GM23338 (cell line): ENCODE measurements around the gene USP6. TPM values are rescaled to one million over a fixed set of nuclear protein-coding genes. Genes with fewer than 3 reads are reported as not detected.

Source experiments
- ATAC-seq: fragments of 200-7000 bp; cut with Tn5 transposase; 3 replicates; pipeline ENCODE4 v1.9.1; 2020
- DNase-seq: peaks from one replicate; pipeline ENCODE4 v3.0.0-alpha.2; 2015; ENCODE audit warnings: low spot score
- H2AFZ ChIP-seq: fragments of 200-600 bp; sonication (generic); 2 replicates; pipeline ENCODE4 v1.8.0; 2016; ENCODE audit warnings: antibody characterized with exemption, mild to moderate bottlenecking, moderate library complexity
- H3F3A ChIP-seq: fragments of 200-600 bp; sonication (generic); replicated peaks from 2 replicates; pipeline ENCODE4 v1.8.0; 2017; ENCODE audit warnings: antibody characterized with exemption, mixed run types, low read depth
- H3K27ac ChIP-seq: fragments of 200-600 bp; sonication (generic); 2 replicates; pipeline ENCODE4 v1.6.1; 2016; ENCODE audit warnings: low read depth
- H3K27me3 ChIP-seq: fragments of 200-600 bp; sonication (generic); 2 replicates; pipeline ENCODE4 v1.8.0; 2016; ENCODE audit warnings: mild to moderate bottlenecking, mixed run types, moderate library complexity; ENCODE audit not compliant: insufficient read depth
- H3K36me3 ChIP-seq: fragments of 200-600 bp; sonication (generic); 2 replicates; pipeline ENCODE4 v1.8.0; 2016; ENCODE audit warnings: mild to moderate bottlenecking; ENCODE audit not compliant: insufficient read depth
- H3K4me1 ChIP-seq: fragments of 200-600 bp; sonication (generic); 2 replicates; pipeline ENCODE4 v1.8.0; 2016; ENCODE audit warnings: mild to moderate bottlenecking, moderate library complexity; ENCODE audit not compliant: insufficient read depth
- H3K4me2 ChIP-seq: fragments of 200-600 bp; sonication (generic); 2 replicates; pipeline ENCODE4 v1.7.1; 2017; ENCODE audit warnings: mixed run types
- H3K4me3 ChIP-seq: fragments of 200-600 bp; sonication (generic); 2 replicates; pipeline ENCODE4 v1.6.1; 2016; ENCODE audit warnings: mixed run types
- H3K79me2 ChIP-seq: fragments of 200-600 bp; sonication (generic); replicated peaks from 2 replicates; pipeline ENCODE4 v1.8.0; 2017; ENCODE audit warnings: mild to moderate bottlenecking; ENCODE audit not compliant: insufficient read depth
- H3K9me2 ChIP-seq: fragments of 200-600 bp; sonication (generic); 2 replicates; pipeline ENCODE4 v1.8.0; 2017; ENCODE audit not compliant: insufficient read depth
- H4K20me1 ChIP-seq: fragments of 200-600 bp; sonication (generic); replicated peaks from 2 replicates; pipeline ENCODE4 v1.8.0; 2017; ENCODE audit warnings: mild to moderate bottlenecking; ENCODE audit not compliant: insufficient read depth
- H3K27ac Mint-ChIP-seq: 2 replicates; pipeline ENCODE4 v1.8.0; 2020; ENCODE audit warnings: inconsistent platforms, mild to moderate bottlenecking, moderate library complexity, mixed read lengths
- H3K27me3 Mint-ChIP-seq: 3 replicates; pipeline ENCODE4 v1.8.0; 2022; ENCODE audit warnings: low read depth, mild to moderate bottlenecking, moderate library complexity, mixed read lengths, inconsistent platforms; ENCODE audit not compliant: insufficient read depth, poor library complexity
- H3K36me3 Mint-ChIP-seq: 3 replicates; pipeline ENCODE4 v1.8.0; 2021; ENCODE audit warnings: low read depth, mild to moderate bottlenecking, inconsistent platforms, moderate library complexity, mixed read lengths
- H3K4me1 Mint-ChIP-seq: 3 replicates; pipeline ENCODE4 v1.8.0; 2020; ENCODE audit warnings: mild to moderate bottlenecking, inconsistent platforms, mixed read lengths
- H3K4me3 Mint-ChIP-seq: 3 replicates; pipeline ENCODE4 v1.8.0; 2021; ENCODE audit warnings: moderate library complexity, mild to moderate bottlenecking, inconsistent platforms, mixed read lengths
- H3K9me3 Mint-ChIP-seq: 3 replicates; pipeline ENCODE4 v1.8.0; 2020; ENCODE audit warnings: moderate library complexity, mild to moderate bottlenecking, inconsistent platforms, mixed read lengths
- NANOG ChIP-seq: IDR thresholded peaks from 2 replicates; pipeline ENCODE4 v1.6.1; 2016; ENCODE audit warnings: antibody characterized with exemption, borderline replicate concordance
- POLR2AphosphoS5 ChIP-seq: IDR thresholded peaks from 2 replicates; pipeline ENCODE4 v1.6.1; 2016; ENCODE audit warnings: antibody characterized with exemption, low read depth
- STAT1 ChIP-seq: IDR thresholded peaks from one replicate; pipeline ENCODE4 v1.6.1; 2016; ENCODE audit warnings: antibody characterized with exemption; ENCODE audit not compliant: unreplicated experiment
- polyA plus RNA-seq: library from polyadenylated mRNA; unstranded; fragments of >200 nt; fragmentation: Nextera tagmentation; extraction: Ambion mirVana; gene quantifications from 2 replicates; pipeline ENCODE4 v1.2.1, GENCODE V29; 2016
- total RNA-seq: library from RNA; depleted of rRNA; stranded (reverse); fragments of >200 nt; shearing (Covaris generic); gene quantifications from 2 replicates; pipeline ENCODE4 v1.2.3, GENCODE V29; 2014
- TF ChIP-seq, protein P1 (sequence below): IDR thresholded peaks from one replicate; pipeline ENCODE4 v1.6.1; 2018; ENCODE audit warnings: antibody characterized with exemption; ENCODE audit not compliant: unreplicated experiment
- TF ChIP-seq, protein P2 (sequence below): IDR thresholded peaks from 2 replicates; pipeline ENCODE4 v1.6.1; 2016; ENCODE audit warnings: antibody characterized with exemption
- TF ChIP-seq, protein P3 (sequence below): fragments of 250-450 bp; sonication (Bioruptor Pico); IDR thresholded peaks from 2 replicates; pipeline ENCODE4 v1.5.0; 2020; ENCODE audit warnings: mild to moderate bottlenecking, moderate library complexity

Gene USP6
- total and polyA plus RNA-seq, 2 experiments from 2014 or later, result 0.94 to 1.3 TPM

DNA sequence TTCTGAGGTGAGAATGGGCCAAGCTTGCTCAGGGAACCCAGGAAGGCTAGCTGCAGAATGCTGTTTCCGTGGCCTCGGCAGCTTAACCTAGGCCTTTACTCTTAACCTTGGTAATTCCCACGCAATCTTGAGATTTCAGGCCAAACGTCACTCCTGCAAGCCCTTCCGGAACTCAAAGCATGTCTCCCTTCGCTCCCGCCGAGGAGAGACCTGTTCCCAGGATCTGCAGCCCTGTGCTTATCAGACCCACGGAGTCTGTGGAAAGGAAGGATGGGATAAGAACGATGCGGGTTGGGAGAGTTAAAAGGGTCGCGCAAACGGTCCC, 38.1 kb upstream of the USP6 start (continued):
- TF ChIP-seq NANOG (no peak), STAT1 (no peak)
- TF ChIP-seq, protein P1, sequence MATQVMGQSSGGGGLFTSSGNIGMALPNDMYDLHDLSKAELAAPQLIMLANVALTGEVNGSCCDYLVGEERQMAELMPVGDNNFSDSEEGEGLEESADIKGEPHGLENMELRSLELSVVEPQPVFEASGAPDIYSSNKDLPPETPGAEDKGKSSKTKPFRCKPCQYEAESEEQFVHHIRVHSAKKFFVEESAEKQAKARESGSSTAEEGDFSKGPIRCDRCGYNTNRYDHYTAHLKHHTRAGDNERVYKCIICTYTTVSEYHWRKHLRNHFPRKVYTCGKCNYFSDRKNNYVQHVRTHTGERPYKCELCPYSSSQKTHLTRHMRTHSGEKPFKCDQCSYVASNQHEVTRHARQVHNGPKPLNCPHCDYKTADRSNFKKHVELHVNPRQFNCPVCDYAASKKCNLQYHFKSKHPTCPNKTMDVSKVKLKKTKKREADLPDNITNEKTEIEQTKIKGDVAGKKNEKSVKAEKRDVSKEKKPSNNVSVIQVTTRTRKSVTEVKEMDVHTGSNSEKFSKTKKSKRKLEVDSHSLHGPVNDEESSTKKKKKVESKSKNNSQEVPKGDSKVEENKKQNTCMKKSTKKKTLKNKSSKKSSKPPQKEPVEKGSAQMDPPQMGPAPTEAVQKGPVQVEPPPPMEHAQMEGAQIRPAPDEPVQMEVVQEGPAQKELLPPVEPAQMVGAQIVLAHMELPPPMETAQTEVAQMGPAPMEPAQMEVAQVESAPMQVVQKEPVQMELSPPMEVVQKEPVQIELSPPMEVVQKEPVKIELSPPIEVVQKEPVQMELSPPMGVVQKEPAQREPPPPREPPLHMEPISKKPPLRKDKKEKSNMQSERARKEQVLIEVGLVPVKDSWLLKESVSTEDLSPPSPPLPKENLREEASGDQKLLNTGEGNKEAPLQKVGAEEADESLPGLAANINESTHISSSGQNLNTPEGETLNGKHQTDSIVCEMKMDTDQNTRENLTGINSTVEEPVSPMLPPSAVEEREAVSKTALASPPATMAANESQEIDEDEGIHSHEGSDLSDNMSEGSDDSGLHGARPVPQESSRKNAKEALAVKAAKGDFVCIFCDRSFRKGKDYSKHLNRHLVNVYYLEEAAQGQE, result no peak

DNA sequence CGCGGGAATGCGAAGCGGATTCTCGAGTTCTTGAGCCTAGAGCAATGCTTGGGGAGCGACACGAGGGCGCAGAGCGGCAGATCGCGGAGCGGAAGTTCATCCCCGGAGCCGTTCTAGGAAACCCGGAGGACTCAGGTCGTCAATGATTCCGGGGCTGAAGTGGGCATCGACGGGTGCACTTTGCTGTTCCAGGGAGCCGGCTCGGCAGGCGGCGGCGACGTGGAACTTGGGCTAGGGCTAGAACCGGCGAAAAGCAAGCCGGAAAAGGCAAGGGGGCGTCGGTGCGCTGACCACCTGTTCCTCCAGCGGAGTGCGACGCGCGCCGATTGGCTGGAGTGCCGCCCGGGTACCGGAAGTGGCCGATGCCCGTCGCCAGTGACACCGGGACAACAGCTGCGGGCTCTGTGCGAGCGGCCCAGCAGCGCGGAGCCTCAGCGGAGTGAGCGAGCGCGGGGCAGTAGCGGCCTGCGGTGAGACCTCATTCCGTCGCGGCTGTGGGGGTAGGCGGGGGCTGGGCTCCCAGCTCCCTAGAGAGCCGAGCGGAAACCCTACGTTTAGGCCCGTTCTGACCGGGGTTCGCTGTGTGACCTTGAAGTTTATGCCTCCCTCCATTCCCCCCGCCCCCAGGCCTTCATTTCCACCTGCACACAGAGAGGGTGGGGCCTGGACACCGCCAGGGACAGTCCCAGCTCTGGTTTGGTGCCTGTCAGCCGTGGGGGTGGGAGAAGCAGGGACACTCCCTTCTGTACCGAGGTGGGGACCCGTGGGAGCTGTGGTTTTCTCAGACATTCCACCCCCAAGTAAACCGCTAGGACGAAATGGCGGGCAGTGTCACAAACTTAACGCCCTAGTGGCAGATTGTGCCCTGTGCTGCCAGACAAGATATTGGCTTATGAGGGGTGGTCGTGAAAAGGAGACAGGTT, 37.5 kb upstream of the USP6 start, which contains the start of gene ZFP3:
Gene ZFP3, plus strand, starts transcription at position 362 of the 923 bp plus-strand sequence. CDS start 13,038 bp downstream, outside the sequence.
- Histone ChIP-seq H3F3A (0 out of 2 replicates have a peak, but pooled peaks cover 6% of the 10 kb centered on the region), H4K20me1 (no peaks in the 10 kb centered on the region), H2AFZ (peak within 1 kb of the TSS; percentile 87), H3K4me3 (peak within 1 kb of the TSS; percentile 72), H3K4me1 (peaks cover 12% of the 10 kb centered on the region), H3K9me2 (peaks cover 6% of the 10 kb centered on the region; the same call in 1 of the 2 replicates), H3K27ac (0 out of 2 replicates have a peak within 1 kb of the TSS, but pooled peaks have one; percentile 39), H3K27me3 (peaks cover 7% of the 10 kb centered on the region; the same call in 1 of the 2 replicates), H3K79me2 (peaks cover 5% of the 10 kb centered on the region; the same call in 1 of the 2 replicates), H3K4me2 (peak within 1 kb of the TSS; percentile 93), H3K36me3 (no peaks in the 10 kb centered on the region)
- Mint-ChIP-seq H3K27me3 (peaks cover 23% of the 10 kb centered on the region), H3K4me3 (peak within 1 kb of the TSS; percentile 70), H3K9me3 (peaks cover 36% of the 10 kb centered on the region), H3K36me3 (peaks cover 7% of the 10 kb centered on the region; the same call in 1 of the 3 replicates), H3K27ac (no peak within 1 kb of the TSS), H3K4me1 (peaks cover 10% of the 10 kb centered on the region)
- TF ChIP-seq POLR2AphosphoS5 (peak; percentile 58), NANOG (no peak)
- TF ChIP-seq, protein P2, sequence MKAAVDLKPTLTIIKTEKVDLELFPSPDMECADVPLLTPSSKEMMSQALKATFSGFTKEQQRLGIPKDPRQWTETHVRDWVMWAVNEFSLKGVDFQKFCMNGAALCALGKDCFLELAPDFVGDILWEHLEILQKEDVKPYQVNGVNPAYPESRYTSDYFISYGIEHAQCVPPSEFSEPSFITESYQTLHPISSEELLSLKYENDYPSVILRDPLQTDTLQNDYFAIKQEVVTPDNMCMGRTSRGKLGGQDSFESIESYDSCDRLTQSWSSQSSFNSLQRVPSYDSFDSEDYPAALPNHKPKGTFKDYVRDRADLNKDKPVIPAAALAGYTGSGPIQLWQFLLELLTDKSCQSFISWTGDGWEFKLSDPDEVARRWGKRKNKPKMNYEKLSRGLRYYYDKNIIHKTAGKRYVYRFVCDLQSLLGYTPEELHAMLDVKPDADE, result peak; percentile 53; the same call in 1 of the 2 replicates
- peak; percentile 95 for ATAC-seq
- peak; percentile 92 for DNase-seq

DNA sequence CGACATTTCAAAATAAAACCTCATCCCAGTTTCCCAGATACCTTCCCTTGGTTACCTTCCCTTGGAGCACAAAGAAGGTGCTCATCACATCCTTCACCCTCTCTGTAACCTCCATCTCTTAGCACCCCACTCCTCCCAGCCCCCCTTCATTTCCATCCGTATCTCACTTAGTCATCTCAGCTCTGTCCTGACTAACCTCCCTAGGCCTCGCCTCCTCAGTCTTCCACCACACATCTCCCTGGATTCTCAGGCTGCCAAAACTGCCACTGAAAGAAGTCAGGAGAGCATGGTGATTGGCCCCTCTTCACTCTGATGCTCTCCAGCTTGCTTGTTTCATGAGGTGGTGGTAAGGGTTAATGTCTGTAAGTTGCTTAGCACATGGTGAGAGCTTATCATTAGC, 35.2 kb upstream of the USP6 start:
- no peaks in the 10 kb centered on the region for H4K20me1 ChIP-seq
- DNase-seq, result no peak
- H2AFZ ChIP-seq, result no peak overlapping the region
- no peak overlapping the region for H3K27ac ChIP-seq
- no peak overlapping the region for H3K4me3 ChIP-seq
- ATAC-seq, result no peak
- Mint-ChIP-seq H3K36me3 (peaks cover 15% of the 10 kb centered on the region; the same call in 2 of the 3 replicates), H3K27me3 (peaks cover 19% of the 10 kb centered on the region), H3K27ac (no peak overlapping the region), H3K4me1 (peaks cover 5% of the 10 kb centered on the region; the same call in 2 of the 3 replicates), H3K4me3 (no peak overlapping the region; the same call in 2 of the 3 replicates), H3K9me3 (peaks cover 55% of the 10 kb centered on the region)
- no peak overlapping the region for H3K4me2 ChIP-seq
- H3K27me3 ChIP-seq, result peaks cover 7% of the 10 kb centered on the region; the same call in 1 of the 2 replicates
- peaks cover 5% of the 10 kb centered on the region; the same call in 1 of the 2 replicates for H3K79me2 ChIP-seq
- H3K4me1 ChIP-seq, result peaks cover 2% of the 10 kb centered on the region; the same call in 1 of the 2 replicates
- H3K9me2 ChIP-seq, result peaks cover 6% of the 10 kb centered on the region; the same call in 1 of the 2 replicates
- H3K36me3 ChIP-seq, result no peaks in the 10 kb centered on the region
- 0 out of 2 replicates have a peak, but pooled peaks cover 5% of the 10 kb centered on the region for H3F3A ChIP-seq
- TF ChIP-seq, protein P3, sequence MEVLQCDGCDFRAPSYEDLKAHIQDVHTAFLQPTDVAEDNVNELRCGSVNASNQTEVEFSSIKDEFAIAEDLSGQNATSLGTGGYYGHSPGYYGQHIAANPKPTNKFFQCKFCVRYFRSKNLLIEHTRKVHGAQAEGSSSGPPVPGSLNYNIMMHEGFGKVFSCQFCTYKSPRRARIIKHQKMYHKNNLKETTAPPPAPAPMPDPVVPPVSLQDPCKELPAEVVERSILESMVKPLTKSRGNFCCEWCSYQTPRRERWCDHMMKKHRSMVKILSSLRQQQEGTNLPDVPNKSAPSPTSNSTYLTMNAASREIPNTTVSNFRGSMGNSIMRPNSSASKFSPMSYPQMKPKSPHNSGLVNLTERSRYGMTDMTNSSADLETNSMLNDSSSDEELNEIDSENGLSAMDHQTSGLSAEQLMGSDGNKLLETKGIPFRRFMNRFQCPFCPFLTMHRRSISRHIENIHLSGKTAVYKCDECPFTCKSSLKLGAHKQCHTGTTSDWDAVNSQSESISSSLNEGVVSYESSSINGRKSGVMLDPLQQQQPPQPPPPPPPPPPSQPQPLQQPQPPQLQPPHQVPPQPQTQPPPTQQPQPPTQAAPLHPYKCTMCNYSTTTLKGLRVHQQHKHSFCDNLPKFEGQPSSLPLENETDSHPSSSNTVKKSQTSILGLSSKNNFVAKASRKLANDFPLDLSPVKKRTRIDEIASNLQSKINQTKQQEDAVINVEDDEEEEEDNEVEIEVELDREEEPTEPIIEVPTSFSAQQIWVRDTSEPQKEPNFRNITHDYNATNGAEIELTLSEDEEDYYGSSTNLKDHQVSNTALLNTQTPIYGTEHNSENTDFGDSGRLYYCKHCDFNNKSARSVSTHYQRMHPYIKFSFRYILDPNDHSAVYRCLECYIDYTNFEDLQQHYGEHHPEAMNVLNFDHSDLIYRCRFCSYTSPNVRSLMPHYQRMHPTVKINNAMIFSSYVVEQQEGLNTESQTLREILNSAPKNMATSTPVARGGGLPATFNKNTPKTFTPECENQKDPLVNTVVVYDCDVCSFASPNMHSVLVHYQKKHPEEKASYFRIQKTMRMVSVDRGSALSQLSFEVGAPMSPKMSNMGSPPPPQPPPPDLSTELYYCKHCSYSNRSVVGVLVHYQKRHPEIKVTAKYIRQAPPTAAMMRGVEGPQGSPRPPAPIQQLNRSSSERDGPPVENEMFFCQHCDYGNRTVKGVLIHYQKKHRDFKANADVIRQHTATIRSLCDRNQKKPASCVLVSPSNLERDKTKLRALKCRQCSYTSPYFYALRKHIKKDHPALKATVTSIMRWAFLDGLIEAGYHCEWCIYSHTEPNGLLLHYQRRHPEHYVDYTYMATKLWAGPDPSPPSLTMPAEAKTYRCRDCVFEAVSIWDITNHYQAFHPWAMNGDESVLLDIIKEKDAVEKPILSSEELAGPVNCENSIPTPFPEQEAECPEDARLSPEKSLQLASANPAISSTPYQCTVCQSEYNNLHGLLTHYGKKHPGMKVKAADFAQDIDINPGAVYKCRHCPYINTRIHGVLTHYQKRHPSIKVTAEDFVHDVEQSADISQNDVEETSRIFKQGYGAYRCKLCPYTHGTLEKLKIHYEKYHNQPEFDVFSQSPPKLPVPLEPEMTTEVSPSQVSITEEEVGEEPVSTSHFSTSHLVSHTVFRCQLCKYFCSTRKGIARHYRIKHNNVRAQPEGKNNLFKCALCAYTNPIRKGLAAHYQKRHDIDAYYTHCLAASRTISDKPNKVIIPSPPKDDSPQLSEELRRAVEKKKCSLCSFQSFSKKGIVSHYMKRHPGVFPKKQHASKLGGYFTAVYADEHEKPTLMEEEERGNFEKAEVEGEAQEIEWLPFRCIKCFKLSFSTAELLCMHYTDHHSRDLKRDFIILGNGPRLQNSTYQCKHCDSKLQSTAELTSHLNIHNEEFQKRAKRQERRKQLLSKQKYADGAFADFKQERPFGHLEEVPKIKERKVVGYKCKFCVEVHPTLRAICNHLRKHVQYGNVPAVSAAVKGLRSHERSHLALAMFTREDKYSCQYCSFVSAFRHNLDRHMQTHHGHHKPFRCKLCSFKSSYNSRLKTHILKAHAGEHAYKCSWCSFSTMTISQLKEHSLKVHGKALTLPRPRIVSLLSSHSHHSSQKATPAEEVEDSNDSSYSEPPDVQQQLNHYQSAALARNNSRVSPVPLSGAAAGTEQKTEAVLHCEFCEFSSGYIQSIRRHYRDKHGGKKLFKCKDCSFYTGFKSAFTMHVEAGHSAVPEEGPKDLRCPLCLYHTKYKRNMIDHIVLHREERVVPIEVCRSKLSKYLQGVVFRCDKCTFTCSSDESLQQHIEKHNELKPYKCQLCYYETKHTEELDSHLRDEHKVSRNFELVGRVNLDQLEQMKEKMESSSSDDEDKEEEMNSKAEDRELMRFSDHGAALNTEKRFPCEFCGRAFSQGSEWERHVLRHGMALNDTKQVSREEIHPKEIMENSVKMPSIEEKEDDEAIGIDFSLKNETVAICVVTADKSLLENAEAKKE (CRISPR knock-in tag), result no peak
